IPS-18c (cell line): ENCODE results near the gene CRY1.
"Not testable (repeated sequence)": the region's sequence is repeated elsewhere in the genome, so short reads cannot be mapped to it uniquely, and the experiment has no call there.

Experiments
- H3K4me3 ChIP-seq: 2 replicates; pipeline ENCODE4 v1.7.0; 2013; ENCODE audit warnings: low read depth, mild to moderate bottlenecking, low read length, moderate library complexity; ENCODE audit not compliant: insufficient read depth
- H3K9me3 ChIP-seq: one replicate; pipeline ENCODE4 v1.6.1; 2013; ENCODE audit warnings: mild to moderate bottlenecking, low read length, moderate library complexity; ENCODE audit not compliant: control insufficient read depth, insufficient read depth

CRY1 gene

DNA sequence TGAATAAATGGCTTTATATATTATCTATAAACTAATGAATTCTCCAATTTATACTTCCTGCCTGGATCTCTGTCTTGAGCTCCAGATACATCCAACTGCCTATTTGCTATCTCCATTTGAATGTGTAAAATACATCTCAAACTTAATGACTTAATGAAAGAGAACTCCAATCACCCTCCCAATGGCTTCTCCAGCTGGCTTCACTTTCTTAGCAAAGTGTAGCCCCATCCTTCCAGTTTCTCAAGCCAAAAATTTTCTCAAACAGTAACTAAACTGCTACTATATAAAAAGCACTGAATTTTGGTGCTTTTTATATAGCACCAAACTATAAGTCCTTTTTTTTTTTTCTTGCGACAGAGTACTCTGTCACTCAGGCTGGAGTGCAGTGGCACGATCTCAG, 2.6 kb downstream of the CRY1 start:
- H3K9me3 ChIP-seq, result no peaks in the 10 kb centered on the region
- H3K4me3 ChIP-seq, result no peak overlapping the region

DNA sequence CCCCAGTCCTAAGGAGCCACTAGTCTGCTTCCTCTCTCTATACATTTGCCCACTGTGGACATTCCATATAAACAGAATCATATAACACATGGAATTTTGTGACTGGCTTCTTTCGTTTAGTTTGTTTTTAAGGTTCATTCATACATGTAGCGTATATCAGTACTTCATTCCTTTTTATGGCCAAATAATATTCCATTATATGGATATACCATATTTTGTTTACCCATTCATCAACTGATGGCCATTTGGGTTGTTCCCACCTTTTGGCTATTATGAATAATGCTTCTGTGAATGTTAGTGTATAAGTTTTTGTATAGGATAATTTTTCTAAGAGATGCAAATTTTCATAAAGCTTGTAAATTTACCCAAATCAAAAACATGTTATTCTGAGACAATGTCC, 4.4 kb downstream of the CRY1 start:
- Histone ChIP-seq H3K4me3 (no peak overlapping the region), H3K9me3 (no peaks in the 10 kb centered on the region)

DNA sequence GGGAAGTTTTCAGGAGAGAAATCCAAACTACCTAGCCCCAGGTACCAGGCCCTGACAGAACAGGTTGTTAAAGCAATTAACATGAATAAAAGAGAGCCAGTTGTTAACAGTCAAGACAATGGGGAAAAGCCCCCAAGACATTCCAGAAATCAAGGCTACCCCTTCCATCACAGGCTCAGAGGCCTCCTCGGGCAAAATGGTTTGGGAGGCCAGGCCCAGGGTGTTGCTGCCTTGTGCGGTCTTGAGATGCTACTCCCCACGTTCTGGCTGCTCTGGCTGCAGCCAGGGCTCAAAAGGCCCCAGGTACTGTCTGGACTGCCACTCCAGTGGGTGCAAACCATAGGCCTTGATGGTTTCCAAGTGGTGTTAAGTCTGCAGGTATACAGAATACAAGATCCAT, 7.0 kb downstream of the CRY1 start:
- H3K4me3 ChIP-seq, result no peak overlapping the region
- no peaks in the 10 kb centered on the region for H3K9me3 ChIP-seq

DNA sequence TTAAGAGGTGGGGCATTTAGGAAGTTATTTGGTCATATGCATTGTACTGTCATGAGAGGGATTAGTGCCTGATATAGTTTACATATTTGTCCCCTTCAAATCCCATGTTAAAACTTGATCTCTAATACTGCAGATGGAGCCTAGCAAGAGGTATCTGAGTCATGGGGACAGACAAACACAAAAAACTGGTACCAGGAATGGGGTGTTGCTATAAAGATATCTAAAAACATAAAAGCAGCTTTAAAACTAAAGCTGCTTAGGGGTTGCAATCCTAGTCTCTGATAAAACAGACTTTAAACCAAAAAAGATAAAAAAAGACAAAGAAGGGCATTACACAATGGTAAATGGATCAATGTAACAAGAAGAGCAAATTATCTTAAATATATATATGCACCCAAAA, 11.6 kb downstream of the CRY1 start:
- Histone ChIP-seq H3K4me3 (no peak overlapping the region), H3K9me3 (no peaks in the 10 kb centered on the region)

DNA sequence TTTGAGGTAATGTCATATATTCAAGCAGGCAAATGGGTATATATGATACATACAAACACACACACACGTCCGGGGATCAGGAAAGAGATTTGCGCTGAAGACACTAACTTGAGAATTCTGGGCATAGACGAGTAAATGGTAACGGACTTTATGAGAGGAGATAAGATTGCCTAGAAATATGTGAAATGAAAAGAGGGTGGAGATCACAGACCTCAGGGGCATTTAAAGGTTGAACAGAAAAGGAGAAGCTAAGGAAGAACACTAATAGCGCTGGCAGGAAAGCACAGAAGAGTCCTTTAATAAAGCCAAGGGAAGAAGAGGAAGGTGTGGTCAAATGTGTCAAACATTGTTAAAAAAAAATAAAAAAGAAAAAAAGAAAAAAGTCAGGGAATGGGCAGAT, 13.1 kb downstream of the CRY1 start:
- Histone ChIP-seq H3K9me3 (no peaks in the 10 kb centered on the region), H3K4me3 (no peak overlapping the region)

DNA sequence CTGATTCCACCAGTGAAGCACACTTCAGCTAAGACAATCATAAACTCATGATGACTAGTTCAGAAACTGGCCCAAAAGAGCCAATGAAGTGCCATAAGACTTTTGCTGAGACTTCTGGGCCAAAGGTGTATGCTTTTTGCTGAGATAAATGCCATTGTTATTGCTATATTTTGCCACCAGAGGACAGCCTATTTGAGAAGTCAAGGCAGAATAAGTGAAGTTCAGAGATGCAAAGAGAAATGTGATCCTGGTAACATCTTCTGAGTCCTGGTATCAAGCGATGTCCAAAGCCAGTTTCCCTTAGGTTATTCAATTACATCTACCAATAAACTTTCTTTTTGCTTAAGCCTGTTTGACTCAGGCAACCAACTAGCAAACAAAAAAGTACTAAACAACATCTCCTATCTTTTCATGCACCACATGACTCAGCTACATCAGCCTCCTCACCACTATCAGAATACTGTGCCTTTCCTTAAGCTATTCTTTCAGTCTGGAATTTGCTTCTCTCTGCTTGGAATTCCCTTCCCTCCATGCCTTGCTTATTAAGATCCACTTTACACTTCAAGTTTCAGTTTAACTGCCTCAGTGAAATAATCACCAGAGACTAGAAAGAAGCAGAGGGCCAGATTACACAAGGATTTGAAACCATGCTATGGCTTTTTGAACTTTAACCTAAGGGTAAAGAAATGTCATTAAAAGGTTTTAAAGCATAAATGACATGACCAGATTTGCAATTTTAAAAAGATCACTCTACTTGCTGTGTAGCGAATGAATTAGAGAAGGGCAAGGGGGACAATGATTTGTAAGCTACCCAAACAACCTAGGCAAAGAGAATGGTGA, 14.0 kb downstream of the CRY1 start:
- Histone ChIP-seq H3K4me3 (no peak overlapping the region), H3K9me3 (no peaks in the 10 kb centered on the region)

DNA sequence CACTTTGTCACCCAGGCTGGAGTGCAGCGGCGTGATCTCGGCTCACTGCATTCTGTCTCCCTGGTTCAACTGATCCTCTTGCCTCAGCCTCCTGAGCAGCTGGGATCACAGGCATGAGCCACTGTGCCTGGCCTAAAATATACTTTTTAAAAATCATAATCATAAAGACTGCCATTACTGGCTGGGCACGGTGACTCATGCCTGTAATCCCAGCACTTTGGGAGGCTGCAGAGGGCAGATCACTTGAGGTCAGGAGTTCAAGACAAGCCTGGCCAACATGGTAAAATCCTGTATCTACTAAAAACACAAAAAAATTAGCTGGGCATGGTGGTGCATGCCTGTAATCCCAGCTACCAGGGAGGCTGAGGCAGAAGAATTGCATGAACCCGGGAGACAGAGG, 20.1 kb downstream of the CRY1 start:
- H3K4me3 ChIP-seq, H3K9me3 ChIP-seq: not testable (repeated sequence)

DNA sequence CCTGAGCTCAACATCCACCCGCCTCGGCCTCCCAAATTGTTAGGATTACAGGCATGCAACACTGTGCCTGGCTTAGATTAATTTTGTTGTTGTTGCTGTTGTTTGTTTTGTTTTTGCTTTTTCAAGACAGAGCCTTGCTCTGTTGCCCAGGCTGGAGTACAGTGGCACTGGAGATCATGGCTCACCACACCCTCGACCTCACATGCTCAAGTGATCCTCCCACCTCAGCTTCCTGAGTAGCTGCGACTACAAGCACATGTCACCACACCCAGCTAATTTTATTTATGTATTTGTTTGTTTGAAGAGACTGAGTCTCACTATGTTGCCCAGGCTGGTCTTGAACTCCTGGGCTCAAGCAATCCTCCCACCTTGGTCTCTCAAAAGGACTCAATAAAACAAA, 26.7 kb downstream of the CRY1 start:
- no peaks in the 10 kb centered on the region for H3K9me3 ChIP-seq
- no peak overlapping the region for H3K4me3 ChIP-seq

DNA sequence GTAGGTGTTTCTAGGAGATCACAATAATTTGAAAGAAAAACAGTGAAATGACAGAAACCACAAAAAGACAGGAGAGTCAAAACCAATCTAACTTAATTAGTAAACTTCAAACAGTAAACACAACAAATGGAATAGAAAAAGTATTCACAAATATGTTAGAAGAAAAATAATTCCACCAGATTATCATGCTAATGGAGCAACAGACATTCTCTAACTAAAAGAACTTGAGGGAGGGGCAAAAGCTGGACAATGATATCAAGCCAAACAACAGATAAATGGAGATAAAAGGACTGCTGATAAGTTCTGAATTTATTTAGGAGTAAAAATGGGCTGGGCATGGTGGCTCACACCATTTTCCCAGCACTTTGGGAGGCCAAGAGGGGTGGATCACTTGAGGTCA, 28.7 kb downstream of the CRY1 start:
- H3K4me3 ChIP-seq, result no peak overlapping the region
- no peaks in the 10 kb centered on the region for H3K9me3 ChIP-seq

DNA sequence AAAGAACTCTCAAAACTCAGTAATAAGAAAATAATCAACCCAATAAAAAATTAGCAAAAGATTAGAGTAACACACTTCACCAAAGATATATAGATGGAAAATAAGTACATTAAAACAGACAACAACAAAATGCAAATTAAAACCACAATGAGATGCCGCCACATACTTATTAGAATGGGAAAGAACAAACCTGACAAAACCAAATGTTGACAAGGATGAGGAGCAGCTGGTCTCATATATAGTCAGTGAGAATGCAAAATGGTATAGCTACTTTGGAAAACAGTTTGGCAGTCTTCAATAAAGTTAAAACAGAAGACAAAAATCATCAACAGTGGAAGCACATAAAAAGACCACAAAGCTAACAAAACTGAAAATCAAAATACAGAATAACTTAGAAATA, 29.1 kb downstream of the CRY1 start:
- Histone ChIP-seq H3K9me3 (no peaks in the 10 kb centered on the region), H3K4me3 (no peak overlapping the region)

DNA sequence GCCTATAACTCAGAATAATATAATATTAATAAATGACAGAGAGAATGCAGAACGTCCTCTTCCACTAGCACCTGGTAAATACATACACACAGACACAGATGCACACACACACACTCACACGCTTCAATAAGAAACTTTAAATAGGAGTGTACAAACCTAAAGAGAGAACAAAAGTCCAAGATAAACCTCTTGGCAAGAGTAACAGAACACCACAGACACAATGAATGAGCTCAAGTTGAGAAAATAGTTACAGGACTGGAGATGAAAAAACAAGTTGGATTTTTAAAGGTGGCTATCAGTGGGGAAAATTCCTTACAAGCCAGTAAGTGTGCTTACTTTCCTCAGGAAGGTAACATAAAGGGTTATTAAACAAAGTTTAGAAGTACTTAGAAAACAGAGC, 35.2 kb downstream of the CRY1 start:
- H3K9me3 ChIP-seq, result no peaks in the 10 kb centered on the region
- H3K4me3 ChIP-seq, result no peak overlapping the region

DNA sequence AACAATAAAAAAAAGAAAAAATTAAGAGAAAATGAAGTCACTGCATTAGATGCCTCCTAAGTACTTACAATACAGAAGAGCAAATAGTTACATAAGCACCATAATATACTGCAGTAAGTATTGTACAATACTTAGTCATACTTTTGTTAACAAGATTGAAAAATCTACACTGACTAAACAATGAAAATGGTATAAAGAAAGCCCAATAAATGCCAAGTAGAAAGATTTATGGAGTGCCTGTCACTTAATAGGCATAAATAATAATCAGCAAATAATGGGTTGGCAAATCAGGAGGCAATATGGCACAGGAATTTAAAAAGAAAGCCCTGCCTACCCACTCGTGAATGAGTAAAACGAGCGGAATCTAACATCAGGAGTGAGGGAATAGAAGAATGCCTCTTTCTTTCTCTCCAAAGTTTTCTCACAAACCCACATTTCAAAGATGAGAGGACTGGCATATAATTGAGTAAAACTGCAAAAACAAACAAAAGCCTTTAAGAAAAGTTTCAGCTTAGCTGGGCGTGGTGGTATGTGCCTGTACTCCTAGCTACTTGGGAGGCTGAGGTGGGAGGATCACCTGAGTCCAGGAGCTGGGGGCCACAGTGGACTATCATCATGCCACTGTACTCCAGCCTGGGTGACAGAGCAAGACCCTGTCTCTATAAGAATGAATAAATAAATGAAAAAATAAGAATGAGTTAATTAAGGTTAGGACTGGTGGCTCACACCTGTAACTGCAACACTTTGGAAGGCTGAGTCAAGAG, 36.1 kb downstream of the CRY1 start:
- H3K9me3 ChIP-seq, result no peaks in the 10 kb centered on the region
- H3K4me3 ChIP-seq, result no peak overlapping the region

DNA sequence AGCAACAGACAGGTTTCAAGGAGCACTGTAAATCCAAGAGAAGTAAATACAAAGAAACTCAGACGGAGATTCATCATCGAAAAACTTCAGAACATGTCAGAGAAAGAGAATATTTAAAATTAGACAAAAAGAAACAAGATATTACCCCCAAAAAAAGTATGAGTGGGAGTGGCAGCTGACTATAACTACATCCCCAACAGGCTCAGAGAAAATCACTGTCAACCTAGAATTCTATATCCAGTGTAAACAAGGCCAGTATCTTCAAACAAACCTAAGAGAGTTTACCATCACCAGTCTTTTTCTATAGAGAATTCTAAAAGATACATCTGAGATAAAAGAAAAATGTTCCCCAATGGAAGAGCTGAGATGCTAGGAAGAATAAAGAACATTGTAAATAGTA, 39.6 kb downstream of the CRY1 start:
- no peak overlapping the region for H3K4me3 ChIP-seq
- no peaks in the 10 kb centered on the region for H3K9me3 ChIP-seq

DNA sequence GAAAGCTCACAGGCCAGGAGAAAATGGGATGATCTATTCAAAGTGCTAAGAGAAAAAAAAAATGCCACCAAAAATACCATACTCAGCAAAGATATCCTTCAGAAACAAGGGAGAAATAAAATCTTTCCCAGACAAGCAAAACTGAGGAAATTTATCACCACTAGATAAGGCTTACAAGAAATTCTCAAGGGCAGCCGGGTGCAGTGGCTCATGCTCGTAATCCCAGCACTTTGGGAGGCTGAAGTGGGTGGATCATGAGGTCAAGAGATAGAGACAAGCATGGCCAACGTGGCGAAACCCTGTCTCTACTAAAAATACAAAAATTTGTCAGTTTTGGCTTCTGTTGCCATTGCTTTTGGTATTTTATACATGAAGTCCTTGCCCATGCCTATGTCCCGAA, 48.2 kb downstream of the CRY1 start:
- H3K4me3 ChIP-seq, result no peak overlapping the region
- peaks cover 3% of the 10 kb centered on the region for H3K9me3 ChIP-seq

DNA sequence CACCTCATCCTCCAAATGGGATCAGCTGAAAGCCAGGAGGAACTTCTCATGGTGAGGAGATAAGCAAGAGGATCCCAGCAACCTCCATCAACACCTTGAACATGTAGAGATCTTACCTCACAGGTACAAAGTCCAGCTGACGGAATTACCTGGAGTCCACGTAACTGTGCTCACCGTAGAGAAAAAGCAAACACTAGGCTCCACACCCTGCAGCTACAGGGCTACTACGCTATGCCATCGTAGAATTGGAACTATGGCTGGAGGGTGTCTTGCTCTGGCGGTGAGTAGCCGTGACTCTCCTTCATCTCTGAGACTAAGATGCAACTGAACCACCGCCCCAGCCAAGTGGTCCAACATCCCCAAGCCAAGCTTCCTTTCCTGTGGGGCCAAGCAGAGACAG, 50.5 kb downstream of the CRY1 start:
- Histone ChIP-seq H3K4me3 (no peak overlapping the region), H3K9me3 (no peaks in the 10 kb centered on the region)

DNA sequence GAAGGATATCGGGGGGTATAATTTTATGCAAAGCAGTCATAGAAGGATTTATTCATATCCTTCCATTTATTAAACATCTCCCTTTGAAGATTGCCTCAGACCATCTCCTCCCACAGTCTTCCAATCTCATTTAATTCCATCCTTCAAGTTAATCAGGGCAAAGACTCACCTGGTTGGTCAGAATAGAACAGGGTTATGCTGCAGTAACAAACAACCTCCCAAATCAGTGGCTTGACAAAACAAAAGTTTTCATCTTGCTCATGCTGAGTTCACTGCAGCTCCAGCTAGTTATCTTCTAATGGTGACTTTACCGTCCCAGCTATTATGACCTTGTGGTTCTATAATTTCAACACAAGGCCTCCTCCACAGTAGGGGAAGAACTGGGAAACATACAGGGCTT, 57.6 kb downstream of the CRY1 start:
- H3K4me3 ChIP-seq, result no peak overlapping the region
- no peaks in the 10 kb centered on the region for H3K9me3 ChIP-seq

DNA sequence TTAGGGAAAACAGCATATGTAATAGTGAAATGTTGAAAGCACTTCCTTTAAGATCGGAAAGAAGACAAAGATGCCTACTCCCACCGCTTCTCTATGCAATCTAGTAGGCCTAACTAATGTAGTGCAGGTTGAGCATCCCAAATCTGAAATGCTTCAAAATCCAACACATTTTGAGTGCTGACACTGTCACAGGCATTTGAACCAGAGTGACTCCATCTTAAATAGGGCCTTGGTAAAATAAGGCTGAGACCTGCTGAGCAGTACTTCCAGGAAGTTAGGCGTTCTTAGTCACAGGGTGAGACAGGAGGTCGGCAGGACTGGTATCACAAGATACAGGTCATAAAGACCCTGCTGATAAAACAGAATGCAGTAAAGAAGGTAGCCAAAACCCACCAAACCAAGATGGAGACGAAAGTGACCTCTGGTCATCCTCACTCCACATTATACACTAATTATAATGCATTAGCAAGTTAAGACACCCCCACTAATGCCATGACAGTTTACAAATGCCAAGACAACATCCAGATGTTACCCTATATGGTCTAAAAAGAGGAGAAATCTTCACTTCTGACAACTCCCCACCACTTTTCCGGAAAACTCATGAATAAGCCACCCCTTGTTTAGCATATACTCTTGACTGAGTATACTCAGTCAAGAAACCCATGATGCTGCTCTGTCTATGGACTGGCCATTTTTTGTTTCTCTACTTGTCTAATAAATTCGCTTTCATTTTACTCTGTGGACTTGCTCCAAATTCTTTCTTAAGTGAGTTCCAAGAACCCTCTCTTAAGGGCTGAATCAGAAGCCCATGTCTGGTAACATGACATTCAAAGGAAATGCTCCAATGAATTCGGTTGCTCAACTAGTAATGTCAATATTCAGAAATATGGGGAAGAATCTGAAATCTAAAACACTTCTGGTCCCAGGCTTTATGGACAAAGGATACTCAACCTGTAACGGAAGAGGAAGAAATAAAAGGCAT, 59.3 kb downstream of the CRY1 start:
- H3K4me3 ChIP-seq, result no peak overlapping the region
- H3K9me3 ChIP-seq, result no peaks in the 10 kb centered on the region
